Choroid plexus epithelial cell (primary cell): Measurements from ENCODE around the gene ABCC4.

Source experiments
- DNase-seq: peaks from one replicate; pipeline ENCODE4 v3.0.0-alpha.2; 2010; ENCODE audit warnings: low read depth
- H3K4me3 ChIP-seq: 2 replicates; pipeline ENCODE4 v1.5.1; 2011; ENCODE audit warnings: low read depth, mild to moderate bottlenecking, control low read depth, low read length, moderate library complexity
- TF ChIP-seq, protein P1 (sequence below): conservative IDR thresholded peaks from 2 replicates; pipeline ENCODE4 v1.5.1; 2011; ENCODE audit warnings: low read depth, mild to moderate bottlenecking, control low read depth, inconsistent platforms, low read length, moderate library complexity

ABCC4 gene

GRCh38 chr13:94993616-94994015, 307.6 kb downstream of the ABCC4 start:
- TF ChIP-seq, protein P1, sequence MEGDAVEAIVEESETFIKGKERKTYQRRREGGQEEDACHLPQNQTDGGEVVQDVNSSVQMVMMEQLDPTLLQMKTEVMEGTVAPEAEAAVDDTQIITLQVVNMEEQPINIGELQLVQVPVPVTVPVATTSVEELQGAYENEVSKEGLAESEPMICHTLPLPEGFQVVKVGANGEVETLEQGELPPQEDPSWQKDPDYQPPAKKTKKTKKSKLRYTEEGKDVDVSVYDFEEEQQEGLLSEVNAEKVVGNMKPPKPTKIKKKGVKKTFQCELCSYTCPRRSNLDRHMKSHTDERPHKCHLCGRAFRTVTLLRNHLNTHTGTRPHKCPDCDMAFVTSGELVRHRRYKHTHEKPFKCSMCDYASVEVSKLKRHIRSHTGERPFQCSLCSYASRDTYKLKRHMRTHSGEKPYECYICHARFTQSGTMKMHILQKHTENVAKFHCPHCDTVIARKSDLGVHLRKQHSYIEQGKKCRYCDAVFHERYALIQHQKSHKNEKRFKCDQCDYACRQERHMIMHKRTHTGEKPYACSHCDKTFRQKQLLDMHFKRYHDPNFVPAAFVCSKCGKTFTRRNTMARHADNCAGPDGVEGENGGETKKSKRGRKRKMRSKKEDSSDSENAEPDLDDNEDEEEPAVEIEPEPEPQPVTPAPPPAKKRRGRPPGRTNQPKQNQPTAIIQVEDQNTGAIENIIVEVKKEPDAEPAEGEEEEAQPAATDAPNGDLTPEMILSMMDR = no peak
- H3K4me3 ChIP-seq = no peak overlapping the region
- DNase-seq = no peak

GRCh38 chr13:94992036-94992960, 309.0 kb downstream of the ABCC4 start:
- no peak for DNase-seq
- H3K4me3 ChIP-seq = no peak overlapping the region
- TF ChIP-seq, protein P1 = no peak

GRCh38 chr13:94988654-94989053, 312.6 kb downstream of the ABCC4 start:
- peak; percentile 47 for DNase-seq
- TF ChIP-seq, protein P1 = peak; percentile 44
- no peak overlapping the region for H3K4me3 ChIP-seq

- TF ChIP-seq, protein P1 = no peak
- DNase-seq = no peak
- no peak overlapping the region for H3K4me3 ChIP-seq
These were observed 313.4 kb downstream of the ABCC4 start for GRCh38 chr13:94987869-94988268.

DNA sequence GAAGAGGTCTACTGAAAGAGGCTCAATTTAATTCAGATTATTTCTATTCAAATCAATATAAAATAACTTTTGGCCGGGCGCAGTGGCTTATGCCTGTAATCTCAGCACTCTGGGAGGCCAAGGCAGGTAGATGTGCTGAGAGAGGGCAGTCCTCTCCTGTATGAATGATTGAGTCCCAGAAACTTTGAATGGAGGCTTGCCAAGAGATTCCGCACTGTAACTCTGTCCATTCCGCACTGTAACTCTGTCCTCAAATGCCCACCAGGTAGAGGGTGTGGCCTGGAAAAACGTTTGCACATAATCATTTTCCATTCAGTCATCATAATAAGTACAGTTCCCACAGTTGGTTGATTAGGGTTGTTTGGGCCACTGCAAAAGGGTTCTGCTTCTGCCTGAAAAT, 314.2 kb downstream of the ABCC4 start:
- H3K4me3 ChIP-seq = no peak overlapping the region
- no peak for DNase-seq
- TF ChIP-seq, protein P1 = no peak

DNA sequence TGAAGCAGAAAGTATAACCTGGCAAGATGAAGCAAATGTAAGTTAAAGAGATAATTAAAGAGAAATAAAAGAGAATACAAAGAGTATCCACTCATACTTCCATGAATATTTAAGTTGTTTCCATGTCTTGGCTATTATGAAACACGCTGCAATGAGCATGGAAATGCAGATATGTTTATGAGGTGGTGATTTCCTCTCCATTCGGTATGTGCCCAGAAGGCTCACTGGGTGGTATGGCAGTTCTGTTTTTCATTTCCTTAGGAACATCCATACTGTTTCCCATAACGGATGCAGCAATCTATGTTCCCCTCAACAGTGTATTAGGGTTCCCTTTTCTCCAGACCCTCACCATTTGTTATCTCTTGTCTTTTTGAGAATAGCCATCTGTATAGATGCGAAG, 316.3 kb downstream of the ABCC4 start:
- no peak for DNase-seq
- H3K4me3 ChIP-seq = no peak overlapping the region
- TF ChIP-seq, protein P1 = no peak

GRCh38 chr13:94978516-94978915, 322.7 kb downstream of the ABCC4 start:
- no peak overlapping the region for H3K4me3 ChIP-seq
- no peak for DNase-seq
- TF ChIP-seq, protein P1 = no peak
